Measurements from ENCODE around the gene KIF21B.

Gene KIF21B

GRCh38 chr1:201042779-201043461 lies 19.4 kb upstream of the KIF21B start:
- peak; percentile 68 for DNase-seq

- no peak for DNase-seq
Measured at GRCh38 chr1:201041011-201041410, 17.5 kb upstream of the KIF21B start.

- no peak for DNase-seq
Measured at GRCh38 chr1:201039876-201040275, 16.4 kb upstream of the KIF21B start.

GRCh38 chr1:201039418-201039817 lies 15.9 kb upstream of the KIF21B start:
- DNase-seq = no peak

GRCh38 chr1:201038186-201038876 lies 14.8 kb upstream of the KIF21B start:
- DNase-seq = no peak

- DNase-seq = no peak
Measured at GRCh38 chr1:201036188-201036842, 12.8 kb upstream of the KIF21B start.

- no peak for DNase-seq
Measured at GRCh38 chr1:201034671-201035070, 11.2 kb upstream of the KIF21B start.

- no peak for DNase-seq
Measured at GRCh38 chr1:201032408-201032807, 8.9 kb upstream of the KIF21B start.

- DNase-seq = no peak
Measured at GRCh38 chr1:201028461-201028889, 5.0 kb upstream of the KIF21B start.

- DNase-seq = no peak
Measured at GRCh38 chr1:201026836-201027235, 3.3 kb upstream of the KIF21B start.

- no peak for DNase-seq
Measured at GRCh38 chr1:201026234-201026633, 2.7 kb upstream of the KIF21B start.

- no peak for DNase-seq
Measured at GRCh38 chr1:201025571-201026002, 2.1 kb upstream of the KIF21B start.

GRCh38 chr1:201024625-201024998 lies 1.1 kb upstream of the KIF21B start:
- no peak for DNase-seq

- DNase-seq = no peak
Measured at GRCh38 chr1:201023920-201024624, 558 bp upstream of the KIF21B start.

GRCh38 chr1:201022820-201023516 lies 546 bp downstream of the KIF21B start:
- DNase-seq = peak; percentile 26

- no peak for DNase-seq
Measured at GRCh38 chr1:201022493-201022819, 1.1 kb downstream of the KIF21B start.

- DNase-seq = no peak
Measured at GRCh38 chr1:201021630-201022492, 1.7 kb downstream of the KIF21B start.

GRCh38 chr1:201020721-201021629 lies 2.5 kb downstream of the KIF21B start:
- peak; percentile 22 for DNase-seq

GRCh38 chr1:201020040-201020591 lies 3.4 kb downstream of the KIF21B start:
- peak; percentile 49 for DNase-seq

- DNase-seq = peak; percentile 88
Measured at GRCh38 chr1:201019321-201019977, 4.1 kb downstream of the KIF21B start.
